ENCODE results near the gene APC.

Gene APC

GRCh38 chr5:112742424-112742823 is 4.7 kb downstream of the APC start:
- DNase-seq (ENCODE audit: low read depth in 1 of 2, low spot score in 1 of 2): no peak

DNA sequence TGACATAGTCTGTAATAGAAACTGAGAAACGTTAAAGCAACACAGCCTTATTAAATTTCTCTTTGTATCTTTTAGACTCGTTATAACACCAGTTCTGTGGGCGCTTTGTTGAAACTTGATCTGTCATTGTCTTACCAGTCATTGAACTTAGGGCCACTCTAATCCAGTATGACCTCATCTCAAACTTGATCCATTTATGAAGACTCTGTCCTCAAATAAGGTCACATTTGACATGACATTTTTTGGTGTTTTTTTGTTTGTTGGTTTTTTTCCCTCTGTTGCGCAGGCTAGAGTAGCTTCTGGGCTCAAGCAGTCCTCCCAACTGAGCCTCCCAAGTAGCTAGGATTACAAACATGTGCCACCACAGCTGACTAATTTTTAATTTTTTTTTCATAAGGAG is 5.9 kb downstream of the APC start:
- no peak for TF ChIP-seq SPI1 (IDR thresholded peaks at IDR 0.05; ENCODE audit: borderline replicate concordance, low read depth)
- no peak for TF ChIP-seq POLR2AphosphoS5 (IDR thresholded peaks at IDR 0.05; ENCODE audit: low read depth)
- H3K27ac ChIP-seq (replicated peaks): no peak overlapping the region
- no peaks in the 10 kb centered on the region for H3K27me3 ChIP-seq (ENCODE audit: insufficient read depth, poor library complexity, severe bottlenecking)
- no peak for DNase-seq (ENCODE audit: low read depth in 1 of 2, low spot score in 1 of 2)
- no peak overlapping the region for H3K4me3 ChIP-seq (replicated peaks; ENCODE audit: insufficient read depth, low read length)

More at GRCh38 chr5:112742424-112742823, 4.7 kb downstream of the APC start:
- H3K27ac ChIP-seq (replicated peaks): no peak overlapping the region
- no peak for TF ChIP-seq CTCF (IDR thresholded peaks at IDR 0.05; ENCODE audit: insufficient read depth, low read length)
- TF ChIP-seq POLR2AphosphoS5 (IDR thresholded peaks at IDR 0.05; ENCODE audit: low read depth): no peak
- no peak for TF ChIP-seq SPI1 (IDR thresholded peaks at IDR 0.05; ENCODE audit: borderline replicate concordance, low read depth)
- TF ChIP-seq GABPA (IDR thresholded peaks at IDR 0.05; ENCODE audit: low read depth): no peak
- H3K27me3 ChIP-seq (ENCODE audit: insufficient read depth, poor library complexity, severe bottlenecking): no peaks in the 10 kb centered on the region
- no peak overlapping the region for H3K4me3 ChIP-seq (replicated peaks; ENCODE audit: insufficient read depth, low read length)

DNA sequence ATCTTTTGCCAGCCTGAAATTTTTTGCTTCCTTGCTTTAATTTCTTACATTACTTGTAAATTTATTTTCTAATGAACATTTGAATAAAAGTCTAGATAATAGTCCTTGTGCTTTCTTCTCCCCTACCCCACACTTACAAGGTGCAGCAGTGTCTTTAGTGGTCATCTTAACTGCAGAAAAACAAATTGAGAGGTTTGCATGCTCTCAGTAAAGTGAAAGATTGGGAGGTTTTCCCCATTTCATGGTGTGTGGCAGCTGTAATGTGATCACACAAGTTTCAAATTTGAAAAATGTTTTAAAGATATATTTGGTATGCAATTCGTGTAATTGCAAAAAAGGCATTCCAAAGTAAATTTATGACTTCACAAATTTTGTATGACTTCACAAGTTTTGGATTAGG is 14.7 kb downstream of the APC start:
- no peak overlapping the region for H3K4me3 ChIP-seq (replicated peaks; ENCODE audit: insufficient read depth, low read length)
- no peak overlapping the region for H3K27ac ChIP-seq (replicated peaks)
- H3K27me3 ChIP-seq (ENCODE audit: insufficient read depth, poor library complexity, severe bottlenecking): no peaks in the 10 kb centered on the region
- TF ChIP-seq GABPA (IDR thresholded peaks at IDR 0.05; ENCODE audit: low read depth): no peak
- TF ChIP-seq CTCF (IDR thresholded peaks at IDR 0.05; ENCODE audit: insufficient read depth, low read length): no peak
- DNase-seq (ENCODE audit: low read depth in 1 of 2, low spot score in 1 of 2): no peak

GRCh38 chr5:112755703-112756102 is 18.0 kb downstream of the APC start:
- Histone ChIP-seq H3K27ac (replicated peaks) (no peak overlapping the region), H3K4me3 (replicated peaks; ENCODE audit: insufficient read depth, low read length) (no peak overlapping the region), H3K27me3 (ENCODE audit: insufficient read depth, poor library complexity, severe bottlenecking) (no peaks in the 10 kb centered on the region)
- no peak for DNase-seq (ENCODE audit: low read depth in 1 of 2, low spot score in 1 of 2)
- no peak for TF ChIP-seq GABPA (IDR thresholded peaks at IDR 0.05; ENCODE audit: low read depth)
- no peak for TF ChIP-seq CTCF (IDR thresholded peaks at IDR 0.05; ENCODE audit: insufficient read depth, low read length)
- TF ChIP-seq POLR2AphosphoS5 (IDR thresholded peaks at IDR 0.05; ENCODE audit: low read depth): no peak
- no peak for TF ChIP-seq SPI1 (IDR thresholded peaks at IDR 0.05; ENCODE audit: borderline replicate concordance, low read depth)
- no peak for TF ChIP-seq REST (IDR thresholded peaks at IDR 0.05; ENCODE audit: insufficient replicate concordance, low read depth)

GRCh38 chr5:112757468-112758208 is 20.0 kb downstream of the APC start:
- no peak overlapping the region for H3K4me3 ChIP-seq (replicated peaks; ENCODE audit: insufficient read depth, low read length)
- TF ChIP-seq CTCF (IDR thresholded peaks at IDR 0.05; ENCODE audit: insufficient read depth, low read length): peak; percentile 20
- TF ChIP-seq GABPA (IDR thresholded peaks at IDR 0.05; ENCODE audit: low read depth): no peak
- TF ChIP-seq POLR2AphosphoS5 (IDR thresholded peaks at IDR 0.05; ENCODE audit: low read depth): no peak
- TF ChIP-seq REST (IDR thresholded peaks at IDR 0.05; ENCODE audit: insufficient replicate concordance, low read depth): no peak
- TF ChIP-seq SPI1 (IDR thresholded peaks at IDR 0.05; ENCODE audit: borderline replicate concordance, low read depth): peak; percentile 74
- DNase-seq (ENCODE audit: low read depth in 1 of 2, low spot score in 1 of 2): peak in 1 of 2 experiments; percentile 11
- H3K27ac ChIP-seq (replicated peaks): no peak overlapping the region
- no peaks in the 10 kb centered on the region for H3K27me3 ChIP-seq (ENCODE audit: insufficient read depth, poor library complexity, severe bottlenecking)

Data from HL-60 (cell line).